Mammary epithelial cell (primary cell): ENCODE results near the gene TREH.

Experiments
- EZH2 ChIP-seq: IDR thresholded peaks from 2 replicates; pipeline ENCODE4 v1.6.1; 2012; ENCODE audit warnings: low read length, inconsistent platforms, borderline replicate concordance
- TF ChIP-seq, protein P1 (sequence below), 2 donors: IDR thresholded peaks in 1 of 2; conservative IDR thresholded peaks in 1 of 2; 2 replicates each; pipeline ENCODE4 v1.5.1; 2011 to 2012; ENCODE audit warnings: inconsistent platforms in 2 of 2, low read length in 2 of 2, mild to moderate bottlenecking in 2 of 2, control low read depth in 1 of 2, low read depth in 1 of 2; ENCODE audit not compliant: insufficient read depth in 1 of 2; ENCODE audit errors: extremely low read depth in 1 of 2

DNA sequence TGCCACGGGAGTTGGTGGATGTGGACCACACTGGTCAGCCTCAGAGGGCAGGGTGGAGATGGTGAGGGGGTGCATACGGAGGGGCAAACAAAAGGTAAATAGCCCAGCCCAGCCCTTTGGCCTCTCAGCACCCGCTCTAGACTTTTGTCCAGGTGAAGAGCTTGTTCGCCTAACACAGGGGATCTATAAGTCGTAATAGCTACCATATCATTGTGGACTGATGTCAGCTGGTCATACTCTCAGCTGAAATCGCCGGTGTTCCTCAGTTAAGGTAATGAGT, 27.0 kb upstream of the TREH start:
- TF ChIP-seq, protein P1, sequence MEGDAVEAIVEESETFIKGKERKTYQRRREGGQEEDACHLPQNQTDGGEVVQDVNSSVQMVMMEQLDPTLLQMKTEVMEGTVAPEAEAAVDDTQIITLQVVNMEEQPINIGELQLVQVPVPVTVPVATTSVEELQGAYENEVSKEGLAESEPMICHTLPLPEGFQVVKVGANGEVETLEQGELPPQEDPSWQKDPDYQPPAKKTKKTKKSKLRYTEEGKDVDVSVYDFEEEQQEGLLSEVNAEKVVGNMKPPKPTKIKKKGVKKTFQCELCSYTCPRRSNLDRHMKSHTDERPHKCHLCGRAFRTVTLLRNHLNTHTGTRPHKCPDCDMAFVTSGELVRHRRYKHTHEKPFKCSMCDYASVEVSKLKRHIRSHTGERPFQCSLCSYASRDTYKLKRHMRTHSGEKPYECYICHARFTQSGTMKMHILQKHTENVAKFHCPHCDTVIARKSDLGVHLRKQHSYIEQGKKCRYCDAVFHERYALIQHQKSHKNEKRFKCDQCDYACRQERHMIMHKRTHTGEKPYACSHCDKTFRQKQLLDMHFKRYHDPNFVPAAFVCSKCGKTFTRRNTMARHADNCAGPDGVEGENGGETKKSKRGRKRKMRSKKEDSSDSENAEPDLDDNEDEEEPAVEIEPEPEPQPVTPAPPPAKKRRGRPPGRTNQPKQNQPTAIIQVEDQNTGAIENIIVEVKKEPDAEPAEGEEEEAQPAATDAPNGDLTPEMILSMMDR (conservative IDR thresholded peaks at IDR 0.05 in 1 of 2, IDR thresholded peaks at IDR 0.05 in 1 of 2; ENCODE audit: extremely low read depth in 1 of 2, insufficient read depth in 1 of 2, low read depth in 1 of 2, low read length in 2 of 2), result no peak
- TF ChIP-seq EZH2, result no peak
